Regular cardiac myocyte (primary cell): Measurements from ENCODE around the gene GRID2IP. TPM values are rescaled to one million over a fixed set of nuclear protein-coding genes. Genes with fewer than 3 reads are reported as not detected.

Source experiments
- total RNA-seq: library from RNA; depleted of rRNA; stranded (reverse); fragments of >200 nt; gene quantifications from 2 replicates; pipeline ENCODE4 v1.2.3, GENCODE V29; 2014

Gene GRID2IP
- under 0.01 TPM in 1 of 2 replicates, not detected in the other for total RNA-seq

GRCh38 chr7:6551016-6551511 is at the start of gene GRID2IP:
Gene GRID2IP, minus strand, starts transcription at chr7:6551461. Its CDS starts 25 bp downstream, at chr7:6551436.

GRCh38 chr7:6589829-6590644 is 38.8 kb upstream of the GRID2IP start, which contains the start of gene INTS15:
Gene INTS15, plus strand, starts transcription at chr7:6590021. Its CDS starts 263 bp downstream, at chr7:6590284.

GRCh38 chr7:6577369-6578113 is 26.3 kb upstream of the GRID2IP start, which contains the start of gene ZDHHC4:
Gene ZDHHC4, plus strand, starts transcription at chr7:6577454. Its CDS starts 3,108 bp downstream, at chr7:6580562.

GRCh38 chr7:6447581-6448199 is 103.6 kb downstream of the GRID2IP start, which contains the start of gene DAGLB:
Gene DAGLB, minus strand, starts transcription at chr7:6447954. Its CDS starts 112 bp downstream, at chr7:6447842.

Other genes with a start within 250 kb of the GRID2IP start
- gene FAM220A, start 202.5 kb downstream of the GRID2IP start, total RNA-seq = 19.6 and 27.9 TPM in 2 replicates
- 32.7 and 87.8 TPM in 2 replicates for gene RAC1, start 176.9 kb downstream of the GRID2IP start, total RNA-seq
- 23.0 and 30.4 TPM in 2 replicates for gene DAGLB, start 103.5 kb downstream of the GRID2IP start, total RNA-seq
- 247 and 307 TPM in 2 replicates for gene KDELR2, start 67.3 kb downstream of the GRID2IP start, total RNA-seq
- 39.9 and 58.6 TPM in 2 replicates for gene ZDHHC4, start 26.0 kb upstream of the GRID2IP start, total RNA-seq
- 6.7 and 9.0 TPM in 2 replicates for gene INTS15, start 38.6 kb upstream of the GRID2IP start, total RNA-seq
- 0.19 and 0.28 TPM in 2 replicates for gene ZNF853, start 64.1 kb upstream of the GRID2IP start, total RNA-seq
- gene ZNF316, start 85.9 kb upstream of the GRID2IP start, total RNA-seq = 15.5 and 15.7 TPM in 2 replicates
- 14.6 and 26.8 TPM in 2 replicates for gene ZNF12, start 155.5 kb upstream of the GRID2IP start, total RNA-seq
- gene RSPH10B2, start 202.6 kb upstream of the GRID2IP start, total RNA-seq = 0.85 TPM in 1 of 2 replicates, not detected in the other